SJSA1 (cell line): ENCODE measurements around the gene THAP4. TPM values are rescaled to one million over a fixed set of nuclear protein-coding genes. Genes with fewer than 3 reads are reported as not detected.

Experiments
- DNase-seq, 2 experiments: peaks; one replicate each; pipeline ENCODE4 v3.0.0-alpha.2; 2015 to 2020; ENCODE audit warnings: low spot score in 2 of 2, low read depth in 1 of 2
- H3K27ac ChIP-seq: fragments of 250-450 bp; sonication (Bioruptor Pico); 2 replicates; pipeline ENCODE4 v1.5.1; 2020; ENCODE audit warnings: mild to moderate bottlenecking, moderate library complexity
- H3K27me3 ChIP-seq: fragments of 250-450 bp; sonication (Bioruptor Pico); replicated peaks from 2 replicates; pipeline ENCODE4 v1.5.1; 2020; ENCODE audit warnings: mild to moderate bottlenecking, moderate library complexity
- H3K36me3 ChIP-seq: fragments of 250-450 bp; sonication (Bioruptor Pico); 2 replicates; pipeline ENCODE4 v1.5.1; 2020; ENCODE audit warnings: mild to moderate bottlenecking
- H3K4me1 ChIP-seq: fragments of 250-450 bp; sonication (Bioruptor Pico); replicated peaks from 2 replicates; pipeline ENCODE4 v1.6.1; 2021; ENCODE audit warnings: mild to moderate bottlenecking
- H3K4me3 ChIP-seq: fragments of 250-450 bp; sonication (Bioruptor Pico); 2 replicates; pipeline ENCODE4 v1.5.1; 2020; ENCODE audit warnings: mild to moderate bottlenecking
- H3K9me3 ChIP-seq: fragments of 250-450 bp; sonication (Bioruptor Pico); replicated peaks from 2 replicates; pipeline ENCODE4 v1.5.1; 2020; ENCODE audit warnings: mild to moderate bottlenecking
- total RNA-seq: library from RNA; depleted of rRNA; stranded (reverse); fragments of >200 nt; shearing (Covaris generic); gene quantifications from 2 replicates; pipeline ENCODE4 v1.2.3, GENCODE V29; 2014

The THAP4 gene
- total RNA-seq, 1 experiment from 2014 or later, result 50.3 TPM

- Histone ChIP-seq H3K4me3 (peak overlapping the region; percentile 33), H3K27ac (peak overlapping the region; percentile 40), H3K36me3 (peaks cover 38% of the 10 kb centered on the region), H3K9me3 (no peaks in the 10 kb centered on the region; the same call in 1 of the 2 replicates), H3K4me1 (peaks cover 69% of the 10 kb centered on the region), H3K27me3 (no peaks in the 10 kb centered on the region)
- DNase-seq, result peak in 1 of 2 experiments; percentile 69
Observed at GRCh38 chr2:241550616-241551580, 86.1 kb downstream of the THAP4 start.

- no peak overlapping the region for H3K27ac ChIP-seq
- peaks cover 24% of the 10 kb centered on the region for H3K36me3 ChIP-seq
Observed at GRCh38 chr2:241548451-241548835, 88.5 kb downstream of the THAP4 start.

GRCh38 chr2:241547781-241548450 lies 89.0 kb downstream of the THAP4 start:
- Histone ChIP-seq H3K27me3 (no peaks in the 10 kb centered on the region), H3K27ac (peak overlapping the region; percentile 94), H3K9me3 (no peaks in the 10 kb centered on the region; the same call in 1 of the 2 replicates), H3K4me3 (no peak overlapping the region), H3K36me3 (peaks cover 21% of the 10 kb centered on the region), H3K4me1 (peaks cover 95% of the 10 kb centered on the region)
- DNase-seq, result no peak

More at GRCh38 chr2:241548451-241548835, 88.5 kb downstream of the THAP4 start:
- Histone ChIP-seq H3K4me3 (no peak overlapping the region), H3K4me1 (peaks cover 90% of the 10 kb centered on the region), H3K9me3 (no peaks in the 10 kb centered on the region; the same call in 1 of the 2 replicates), H3K27me3 (no peaks in the 10 kb centered on the region)
- DNase-seq, result no peak

- Histone ChIP-seq H3K4me3 (peak overlapping the region; percentile 25), H3K4me1 (peaks cover 86% of the 10 kb centered on the region), H3K27me3 (no peaks in the 10 kb centered on the region), H3K36me3 (peaks cover 12% of the 10 kb centered on the region), H3K9me3 (no peaks in the 10 kb centered on the region; the same call in 1 of the 2 replicates), H3K27ac (peak overlapping the region; percentile 94)
- DNase-seq, result peak; percentile 99
Observed at GRCh38 chr2:241546771-241547498, 90.0 kb downstream of the THAP4 start.

- Histone ChIP-seq H3K27ac (peak overlapping the region; percentile 94), H3K9me3 (no peaks in the 10 kb centered on the region; the same call in 1 of the 2 replicates), H3K4me3 (peak overlapping the region; percentile 25), H3K27me3 (no peaks in the 10 kb centered on the region), H3K4me1 (peaks cover 83% of the 10 kb centered on the region), H3K36me3 (peaks cover 12% of the 10 kb centered on the region)
- peak; percentile 60 to 76 for DNase-seq
Observed at GRCh38 chr2:241545523-241546473, 91.2 kb downstream of the THAP4 start.

GRCh38 chr2:241545106-241545505 lies 91.9 kb downstream of the THAP4 start:
- peak overlapping the region; percentile 25 for H3K4me3 ChIP-seq
- H3K4me1 ChIP-seq, result peaks cover 83% of the 10 kb centered on the region
- H3K36me3 ChIP-seq, result peaks cover 12% of the 10 kb centered on the region
- peak overlapping the region; percentile 94 for H3K27ac ChIP-seq
- H3K9me3 ChIP-seq, result no peaks in the 10 kb centered on the region; the same call in 1 of the 2 replicates
- DNase-seq, result peak; percentile 87 to 88
- no peaks in the 10 kb centered on the region for H3K27me3 ChIP-seq

GRCh38 chr2:241542278-241542605 lies 94.7 kb downstream of the THAP4 start:
- DNase-seq, result no peak
- Histone ChIP-seq H3K4me3 (no peak overlapping the region), H3K27me3 (no peaks in the 10 kb centered on the region), H3K4me1 (peaks cover 70% of the 10 kb centered on the region), H3K36me3 (no peaks in the 10 kb centered on the region), H3K9me3 (no peaks in the 10 kb centered on the region; the same call in 1 of the 2 replicates), H3K27ac (no peak overlapping the region)

- no peaks in the 10 kb centered on the region for H3K27me3 ChIP-seq
- no peaks in the 10 kb centered on the region for H3K36me3 ChIP-seq
- H3K9me3 ChIP-seq, result no peaks in the 10 kb centered on the region; the same call in 1 of the 2 replicates
- no peak overlapping the region for H3K27ac ChIP-seq
- DNase-seq, result no peak
- no peak overlapping the region for H3K4me3 ChIP-seq
- peaks cover 67% of the 10 kb centered on the region for H3K4me1 ChIP-seq
Observed at GRCh38 chr2:241541564-241542277, 95.2 kb downstream of the THAP4 start.

GRCh38 chr2:241540771-241541561 lies 96.0 kb downstream of the THAP4 start:
- Histone ChIP-seq H3K9me3 (no peaks in the 10 kb centered on the region; the same call in 1 of the 2 replicates), H3K27me3 (no peaks in the 10 kb centered on the region), H3K4me1 (peaks cover 59% of the 10 kb centered on the region), H3K27ac (peak overlapping the region; percentile 32), H3K4me3 (peak overlapping the region; percentile 31), H3K36me3 (no peaks in the 10 kb centered on the region)
- DNase-seq, result peak; percentile 44 to 73

- no peak overlapping the region for H3K4me3 ChIP-seq
- H3K36me3 ChIP-seq, result no peaks in the 10 kb centered on the region
- peak in 1 of 2 experiments; percentile 64 for DNase-seq
- H3K27me3 ChIP-seq, result no peaks in the 10 kb centered on the region
- H3K4me1 ChIP-seq, result peaks cover 54% of the 10 kb centered on the region
- peak overlapping the region; percentile 32; the same call in 1 of the 2 replicates for H3K27ac ChIP-seq
- H3K9me3 ChIP-seq, result no peaks in the 10 kb centered on the region
Observed at GRCh38 chr2:241540401-241540770, 96.6 kb downstream of the THAP4 start.

- H3K9me3 ChIP-seq, result no peaks in the 10 kb centered on the region
- no peaks in the 10 kb centered on the region for H3K36me3 ChIP-seq
- DNase-seq, result no peak
- peaks cover 48% of the 10 kb centered on the region for H3K4me1 ChIP-seq
- no peaks in the 10 kb centered on the region for H3K27me3 ChIP-seq
- no peak overlapping the region for H3K4me3 ChIP-seq
- no peak overlapping the region for H3K27ac ChIP-seq
Observed at GRCh38 chr2:241539616-241540374, 97.2 kb downstream of the THAP4 start.
